ENCODE data around the gene GLT8D2. TPM values are rescaled to one million over a fixed set of nuclear protein-coding genes. Genes with fewer than 3 reads are reported as not detected.

The GLT8D2 gene
- total RNA-seq, 1 experiment from 2014 or later, result 3.8 TPM

- H3K27ac Mint-ChIP-seq, result no peak overlapping the region
- H2BK12ac ChIP-seq (ENCODE audit: insufficient read length, low read depth, low read length), result no peak overlapping the region
- H3K56ac ChIP-seq (ENCODE audit: insufficient read length, low read depth, low read length), result no peak overlapping the region
- no peaks in the 10 kb centered on the region for H4K20me1 ChIP-seq (ENCODE audit: control insufficient read depth, insufficient read depth, insufficient read length)
- H3K18ac ChIP-seq (ENCODE audit: insufficient read length, low read depth, low read length), result no peak overlapping the region
- no peak for TF ChIP-seq CTCF (conservative IDR thresholded peaks at IDR 0.05)
- H2AFZ ChIP-seq (ENCODE audit: low read length), result no peak overlapping the region
- H2AK5ac ChIP-seq (ENCODE audit: insufficient read length, low read length), result no peak overlapping the region
- H3K23me2 ChIP-seq (ENCODE audit: insufficient read length, low read depth, low read length, poor library complexity, severe bottlenecking), result no peaks in the 10 kb centered on the region
- H3K14ac ChIP-seq (ENCODE audit: insufficient read depth, low read length), result no peak overlapping the region
- no peaks in the 10 kb centered on the region for H3K9me3 Mint-ChIP-seq
- H2BK15ac ChIP-seq (ENCODE audit: low read depth, low read length), result no peak overlapping the region
- DNase-seq, result no peak
- H2BK20ac ChIP-seq (ENCODE audit: low read depth, low read length, poor library complexity, severe bottlenecking), result no peak overlapping the region
- no peaks in the 10 kb centered on the region for H3K27me3 ChIP-seq (ENCODE audit: insufficient read depth, low read length)
- H3K27ac ChIP-seq (ENCODE audit: insufficient read length, low read depth, low read length), result no peak overlapping the region
- H2BK120ac ChIP-seq (ENCODE audit: low read depth, low read length, poor library complexity, severe bottlenecking), result no peak overlapping the region
- H3T11ph ChIP-seq (ENCODE audit: low read length), result no peak overlapping the region
- no peaks in the 10 kb centered on the region for H3K9me3 ChIP-seq (ENCODE audit: control insufficient read depth, low read depth, low read length)
- H3K4me2 ChIP-seq (ENCODE audit: insufficient read depth, insufficient read length, low read length), result no peak overlapping the region
- no peak overlapping the region for H3K23ac ChIP-seq (ENCODE audit: insufficient read length, low read depth, low read length)
- no peak overlapping the region for H4K8ac ChIP-seq (replicated peaks; ENCODE audit: insufficient read length, low read depth, low read length)
- H3K4me1 ChIP-seq (ENCODE audit: insufficient read depth, low read length), result no peaks in the 10 kb centered on the region
- H3K4me1 Mint-ChIP-seq, result no peaks in the 10 kb centered on the region
- H2BK5ac ChIP-seq (ENCODE audit: insufficient read length, low read length), result no peak overlapping the region
- WGBS (ENCODE audit: extremely low coverage, insufficient read length, low lambda C conversion rate), result no CpG with 5 or more reads among the region's 8 CpGs
- H4K5ac ChIP-seq (ENCODE audit: insufficient read length, low read depth, low read length), result no peak overlapping the region
- no peaks in the 10 kb centered on the region for H3K79me2 ChIP-seq (ENCODE audit: insufficient read depth, low read length)
- no peak overlapping the region for H4K91ac ChIP-seq (ENCODE audit: insufficient read length, low read depth, low read length)
- no peaks in the 10 kb centered on the region for H3K79me1 ChIP-seq (ENCODE audit: insufficient read depth, low read depth, low read length, poor library complexity, severe bottlenecking)
- H3K36me3 Mint-ChIP-seq (ENCODE audit: insufficient read depth in 1 of 3, low read depth in 3 of 3), result no peaks in the 10 kb centered on the region
- no peak overlapping the region for H3K4me3 Mint-ChIP-seq
- no peak overlapping the region for H3K9ac ChIP-seq (ENCODE audit: extremely low read depth, insufficient read length, low read length)
- H3K27me3 Mint-ChIP-seq (ENCODE audit: low read depth), result no peaks in the 10 kb centered on the region
- no peak overlapping the region for H3K4ac ChIP-seq (ENCODE audit: low read depth, low read length)
These were observed 33.9 kb upstream of the GLT8D2 start for GRCh38 chr12:104083769-104084475.

Data from H9 (cell line).